CD4-positive, alpha-beta T cell treated with Interleukin-21 for 1 hour (primary cell): ENCODE data around the gene APOL6.
"Not testable (repeated sequence)": the region's sequence is repeated elsewhere in the genome, so short reads cannot be mapped to it uniquely, and the experiment has no call there.

Experiments used
- DNase-seq: peaks from one replicate; pipeline ENCODE4 v3.0.0-alpha.2; 2020

Gene APOL6

GRCh38 chr22:35618427-35619223 is 29.6 kb upstream of the APOL6 start:
- DNase-seq: no peak

- no peak for DNase-seq
Observed at GRCh38 chr22:35619336-35620094, 28.7 kb upstream of the APOL6 start.

GRCh38 chr22:35620624-35621251 is 27.5 kb upstream of the APOL6 start:
- no peak for DNase-seq

GRCh38 chr22:35621451-35621850 is 26.8 kb upstream of the APOL6 start:
- DNase-seq: no peak

- DNase-seq: no peak
Observed at GRCh38 chr22:35622191-35622913, 25.9 kb upstream of the APOL6 start.

- not testable (repeated sequence) for DNase-seq
Observed at GRCh38 chr22:35623885-35624284, 24.4 kb upstream of the APOL6 start.

- no peak for DNase-seq
Observed at GRCh38 chr22:35624547-35624946, 23.7 kb upstream of the APOL6 start.

- DNase-seq: no peak
Observed at GRCh38 chr22:35625763-35626432, 22.3 kb upstream of the APOL6 start.

- DNase-seq: peak; percentile 57
Observed at GRCh38 chr22:35627267-35628041, 20.8 kb upstream of the APOL6 start.

- DNase-seq: no peak
Observed at GRCh38 chr22:35628732-35629131, 19.5 kb upstream of the APOL6 start.

- DNase-seq: peak; percentile 42
Observed at GRCh38 chr22:35629406-35630216, 18.6 kb upstream of the APOL6 start.

GRCh38 chr22:35630387-35630793 is 17.9 kb upstream of the APOL6 start:
- DNase-seq: no peak

GRCh38 chr22:35630891-35631290 is 17.4 kb upstream of the APOL6 start:
- no peak for DNase-seq

- DNase-seq: peak; percentile 38
Observed at GRCh38 chr22:35631597-35631996, 16.6 kb upstream of the APOL6 start.

GRCh38 chr22:35632935-35633334 is 15.3 kb upstream of the APOL6 start:
- DNase-seq: no peak

- no peak for DNase-seq
Observed at GRCh38 chr22:35633520-35633919, 14.7 kb upstream of the APOL6 start.

- DNase-seq: no peak
Observed at GRCh38 chr22:35634015-35634414, 14.2 kb upstream of the APOL6 start.

- no peak for DNase-seq
Observed at GRCh38 chr22:35634943-35635540, 13.2 kb upstream of the APOL6 start.

GRCh38 chr22:35637254-35637653 is 11.0 kb upstream of the APOL6 start:
- no peak for DNase-seq

GRCh38 chr22:35638001-35638400 is 10.2 kb upstream of the APOL6 start:
- DNase-seq: no peak
